Measurements from ENCODE around the gene LYRM4.

The LYRM4 gene

DNA sequence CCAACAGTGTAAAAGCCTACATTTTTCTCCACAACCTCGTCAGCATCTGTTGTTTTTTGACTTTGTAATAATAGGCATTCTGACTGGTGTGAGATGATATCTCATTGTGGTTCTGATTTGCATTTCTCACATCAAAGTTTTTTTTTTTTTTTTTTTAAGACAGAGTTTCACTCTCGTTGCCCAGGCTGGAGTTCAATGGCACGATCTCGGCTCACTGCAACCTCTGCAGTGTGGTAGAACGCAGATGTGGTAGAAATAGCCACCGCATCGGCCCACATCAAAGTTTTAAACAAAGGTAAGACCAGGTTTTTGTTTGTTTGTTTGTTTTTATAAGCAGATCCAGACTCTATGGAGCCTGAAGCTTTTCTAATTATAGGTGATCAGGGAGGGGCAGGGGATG, 188.3 kb downstream of the LYRM4 start:
- H3K27ac ChIP-seq (ENCODE audit: poor library complexity, severe bottlenecking): no peak overlapping the region
- TF ChIP-seq, protein P1, sequence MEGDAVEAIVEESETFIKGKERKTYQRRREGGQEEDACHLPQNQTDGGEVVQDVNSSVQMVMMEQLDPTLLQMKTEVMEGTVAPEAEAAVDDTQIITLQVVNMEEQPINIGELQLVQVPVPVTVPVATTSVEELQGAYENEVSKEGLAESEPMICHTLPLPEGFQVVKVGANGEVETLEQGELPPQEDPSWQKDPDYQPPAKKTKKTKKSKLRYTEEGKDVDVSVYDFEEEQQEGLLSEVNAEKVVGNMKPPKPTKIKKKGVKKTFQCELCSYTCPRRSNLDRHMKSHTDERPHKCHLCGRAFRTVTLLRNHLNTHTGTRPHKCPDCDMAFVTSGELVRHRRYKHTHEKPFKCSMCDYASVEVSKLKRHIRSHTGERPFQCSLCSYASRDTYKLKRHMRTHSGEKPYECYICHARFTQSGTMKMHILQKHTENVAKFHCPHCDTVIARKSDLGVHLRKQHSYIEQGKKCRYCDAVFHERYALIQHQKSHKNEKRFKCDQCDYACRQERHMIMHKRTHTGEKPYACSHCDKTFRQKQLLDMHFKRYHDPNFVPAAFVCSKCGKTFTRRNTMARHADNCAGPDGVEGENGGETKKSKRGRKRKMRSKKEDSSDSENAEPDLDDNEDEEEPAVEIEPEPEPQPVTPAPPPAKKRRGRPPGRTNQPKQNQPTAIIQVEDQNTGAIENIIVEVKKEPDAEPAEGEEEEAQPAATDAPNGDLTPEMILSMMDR (IDR thresholded peaks at IDR 0.05; ENCODE audit: poor library complexity, severe bottlenecking): no peak
- no peaks in the 10 kb centered on the region for H3K9me3 ChIP-seq (ENCODE audit: severe bottlenecking)
- DNase-seq (ENCODE audit: low spot score): no peak
- no peaks in the 10 kb centered on the region for H3K27me3 ChIP-seq (ENCODE audit: insufficient read depth, poor library complexity, severe bottlenecking)
- no peaks in the 10 kb centered on the region for H3K4me1 ChIP-seq (ENCODE audit: insufficient read depth, poor library complexity, severe bottlenecking)
- ATAC-seq (ENCODE audit: low read depth): no peak
- no peak overlapping the region for H3K4me3 ChIP-seq (ENCODE audit: severe bottlenecking)
- H3K36me3 ChIP-seq (ENCODE audit: low read depth): no peaks in the 10 kb centered on the region

GRCh38 chr6:5071216-5071615, 189.5 kb downstream of the LYRM4 start:
- Histone ChIP-seq H3K4me3 (ENCODE audit: severe bottlenecking) (no peak overlapping the region), H3K27ac (ENCODE audit: poor library complexity, severe bottlenecking) (no peak overlapping the region), H3K36me3 (ENCODE audit: low read depth) (no peaks in the 10 kb centered on the region), H3K27me3 (ENCODE audit: insufficient read depth, poor library complexity, severe bottlenecking) (no peaks in the 10 kb centered on the region), H3K9me3 (ENCODE audit: severe bottlenecking) (no peaks in the 10 kb centered on the region), H3K4me1 (ENCODE audit: insufficient read depth, poor library complexity, severe bottlenecking) (no peaks in the 10 kb centered on the region)
- DNase-seq (ENCODE audit: low spot score): no peak
- no peak for ATAC-seq (ENCODE audit: low read depth)
- TF ChIP-seq, protein P1 (IDR thresholded peaks at IDR 0.05; ENCODE audit: poor library complexity, severe bottlenecking): no peak

DNA sequence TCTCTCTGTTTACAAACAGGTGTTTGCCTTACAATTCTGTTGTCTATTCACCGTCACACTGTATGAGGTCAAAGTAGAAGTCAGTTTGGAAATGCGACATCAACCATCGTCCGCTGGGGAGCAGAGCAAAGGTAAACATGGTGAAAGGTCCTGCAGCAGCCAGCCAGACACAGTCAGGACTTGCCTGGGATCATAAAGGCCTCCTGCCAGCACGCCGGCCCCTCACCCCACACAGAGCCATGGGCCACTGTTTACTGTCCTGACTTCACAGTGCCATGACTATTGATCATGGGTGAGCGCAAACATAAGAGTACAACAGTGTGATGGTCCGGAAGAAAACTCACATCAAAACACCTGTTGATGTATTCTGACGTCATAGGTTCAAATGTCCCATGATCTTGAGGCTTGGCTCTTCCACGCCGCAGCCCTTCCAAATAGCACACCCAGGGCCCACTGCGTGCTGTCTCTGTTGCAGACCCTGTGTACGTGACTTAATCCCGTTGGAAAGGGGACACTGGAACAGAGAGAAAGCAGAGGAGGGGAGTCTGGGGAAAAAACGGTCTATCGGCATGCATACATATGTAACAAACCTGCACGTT, 192.5 kb downstream of the LYRM4 start:
- H3K27ac ChIP-seq (ENCODE audit: poor library complexity, severe bottlenecking): no peak overlapping the region
- no peaks in the 10 kb centered on the region for H3K27me3 ChIP-seq (ENCODE audit: insufficient read depth, poor library complexity, severe bottlenecking)
- no peaks in the 10 kb centered on the region for H3K9me3 ChIP-seq (ENCODE audit: severe bottlenecking)
- no peak for ATAC-seq (ENCODE audit: low read depth)
- DNase-seq (ENCODE audit: low spot score): no peak
- H3K4me3 ChIP-seq (ENCODE audit: severe bottlenecking): no peak overlapping the region
- TF ChIP-seq, protein P1 (IDR thresholded peaks at IDR 0.05; ENCODE audit: poor library complexity, severe bottlenecking): no peak
- no peaks in the 10 kb centered on the region for H3K4me1 ChIP-seq (ENCODE audit: insufficient read depth, poor library complexity, severe bottlenecking)
- H3K36me3 ChIP-seq (ENCODE audit: low read depth): no peaks in the 10 kb centered on the region

- no peaks in the 10 kb centered on the region for H3K4me1 ChIP-seq (ENCODE audit: insufficient read depth, poor library complexity, severe bottlenecking)
- no peaks in the 10 kb centered on the region for H3K9me3 ChIP-seq (ENCODE audit: severe bottlenecking)
- H3K27ac ChIP-seq (ENCODE audit: poor library complexity, severe bottlenecking): no peak overlapping the region
- DNase-seq (ENCODE audit: low spot score): no peak
- H3K27me3 ChIP-seq (ENCODE audit: insufficient read depth, poor library complexity, severe bottlenecking): no peaks in the 10 kb centered on the region
- no peak for ATAC-seq (ENCODE audit: low read depth)
- TF ChIP-seq, protein P1 (IDR thresholded peaks at IDR 0.05; ENCODE audit: poor library complexity, severe bottlenecking): no peak
- H3K4me3 ChIP-seq (ENCODE audit: severe bottlenecking): no peak overlapping the region
- H3K36me3 ChIP-seq (ENCODE audit: low read depth): no peaks in the 10 kb centered on the region
Observed at GRCh38 chr6:5067305-5067704, 193.4 kb downstream of the LYRM4 start.

- no peak overlapping the region for H3K27ac ChIP-seq (ENCODE audit: poor library complexity, severe bottlenecking)
- H3K27me3 ChIP-seq (ENCODE audit: insufficient read depth, poor library complexity, severe bottlenecking): no peaks in the 10 kb centered on the region
- H3K4me3 ChIP-seq (ENCODE audit: severe bottlenecking): no peak overlapping the region
- ATAC-seq (ENCODE audit: low read depth) (no peak), DNase-seq (ENCODE audit: low spot score) (no peak)
- no peaks in the 10 kb centered on the region for H3K9me3 ChIP-seq (ENCODE audit: severe bottlenecking)
- H3K4me1 ChIP-seq (ENCODE audit: insufficient read depth, poor library complexity, severe bottlenecking): no peaks in the 10 kb centered on the region
- no peaks in the 10 kb centered on the region for H3K36me3 ChIP-seq (ENCODE audit: low read depth)
- TF ChIP-seq, protein P1 (IDR thresholded peaks at IDR 0.05; ENCODE audit: poor library complexity, severe bottlenecking): no peak
Observed at GRCh38 chr6:5066456-5067093, 194.2 kb downstream of the LYRM4 start.

All from RWPE2 (cell line).